NB4 (cell line): ENCODE results near the gene CAMK2D.

ENCODE experiments used
- DNase-seq: peaks from one replicate; pipeline ENCODE4 v3.0.0; 2010; ENCODE audit warnings: low read depth
- H3K4me3 ChIP-seq: one replicate; pipeline ENCODE4 v1.5.1; 2011; ENCODE audit warnings: mild to moderate bottlenecking, low read depth, low read length, moderate library complexity
- MYC ChIP-seq: IDR thresholded peaks from 2 replicates; pipeline ENCODE4 v1.6.1; 2011; ENCODE audit warnings: low read depth, low read length
- POLR2A ChIP-seq: IDR thresholded peaks from 2 replicates; pipeline ENCODE4 v1.6.1; 2011; ENCODE audit warnings: mild to moderate bottlenecking; ENCODE audit not compliant: insufficient read length; ENCODE audit errors: extremely low read depth
- TF ChIP-seq, protein P1 (sequence below): IDR thresholded peaks from one replicate; pipeline ENCODE4 v1.5.1; 2012; ENCODE audit warnings: low read depth, low read length
- TF ChIP-seq, protein P2 (sequence below): IDR thresholded peaks from 2 replicates; pipeline ENCODE4 v1.6.1; 2011; ENCODE audit warnings: low read depth, low read length

CAMK2D gene

DNA sequence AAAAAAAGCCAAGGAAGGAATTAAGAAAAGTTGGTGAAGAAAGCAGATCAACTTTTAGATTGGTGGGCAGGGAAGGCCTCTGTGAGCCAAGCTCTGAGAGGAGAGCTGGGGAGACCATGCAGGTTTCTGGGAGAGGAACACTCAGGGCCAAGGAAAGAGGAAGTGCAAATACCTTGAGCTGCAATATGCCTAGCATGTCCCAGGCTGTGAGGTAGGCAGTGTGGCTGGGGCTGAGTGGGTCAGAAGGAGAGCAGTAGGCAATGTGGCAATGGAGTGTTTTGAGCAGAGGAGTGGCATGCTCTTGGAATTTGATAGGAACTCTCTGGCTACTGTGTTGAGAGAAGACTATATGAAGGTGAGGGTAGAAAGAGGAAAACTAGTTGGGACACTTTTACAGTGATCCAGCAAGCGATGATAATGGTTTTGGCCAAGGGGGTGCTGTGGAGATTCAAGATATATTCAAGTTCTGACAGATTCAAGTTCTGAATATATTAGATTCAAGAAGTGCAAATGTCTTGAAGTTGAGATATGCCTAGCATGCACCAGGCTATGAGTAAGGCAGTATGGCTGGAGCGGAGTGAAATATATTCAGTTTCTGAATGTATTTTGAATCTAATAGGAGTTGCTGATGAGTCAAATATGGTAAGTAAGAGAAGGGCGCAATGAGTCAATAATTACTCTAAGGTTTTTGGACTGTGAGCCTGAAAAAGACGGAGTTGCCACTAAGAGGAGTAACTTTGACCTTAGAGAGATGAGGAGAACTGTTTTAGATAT lies 172.5 kb downstream of the CAMK2D start:
- TF ChIP-seq MYC (no peak), POLR2A (no peak)
- TF ChIP-seq, protein P1, sequence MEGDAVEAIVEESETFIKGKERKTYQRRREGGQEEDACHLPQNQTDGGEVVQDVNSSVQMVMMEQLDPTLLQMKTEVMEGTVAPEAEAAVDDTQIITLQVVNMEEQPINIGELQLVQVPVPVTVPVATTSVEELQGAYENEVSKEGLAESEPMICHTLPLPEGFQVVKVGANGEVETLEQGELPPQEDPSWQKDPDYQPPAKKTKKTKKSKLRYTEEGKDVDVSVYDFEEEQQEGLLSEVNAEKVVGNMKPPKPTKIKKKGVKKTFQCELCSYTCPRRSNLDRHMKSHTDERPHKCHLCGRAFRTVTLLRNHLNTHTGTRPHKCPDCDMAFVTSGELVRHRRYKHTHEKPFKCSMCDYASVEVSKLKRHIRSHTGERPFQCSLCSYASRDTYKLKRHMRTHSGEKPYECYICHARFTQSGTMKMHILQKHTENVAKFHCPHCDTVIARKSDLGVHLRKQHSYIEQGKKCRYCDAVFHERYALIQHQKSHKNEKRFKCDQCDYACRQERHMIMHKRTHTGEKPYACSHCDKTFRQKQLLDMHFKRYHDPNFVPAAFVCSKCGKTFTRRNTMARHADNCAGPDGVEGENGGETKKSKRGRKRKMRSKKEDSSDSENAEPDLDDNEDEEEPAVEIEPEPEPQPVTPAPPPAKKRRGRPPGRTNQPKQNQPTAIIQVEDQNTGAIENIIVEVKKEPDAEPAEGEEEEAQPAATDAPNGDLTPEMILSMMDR, result no peak
- TF ChIP-seq, protein P2, sequence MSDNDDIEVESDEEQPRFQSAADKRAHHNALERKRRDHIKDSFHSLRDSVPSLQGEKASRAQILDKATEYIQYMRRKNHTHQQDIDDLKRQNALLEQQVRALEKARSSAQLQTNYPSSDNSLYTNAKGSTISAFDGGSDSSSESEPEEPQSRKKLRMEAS, result no peak
- DNase-seq, result peak; percentile 34
- no peak overlapping the region for H3K4me3 ChIP-seq

DNA sequence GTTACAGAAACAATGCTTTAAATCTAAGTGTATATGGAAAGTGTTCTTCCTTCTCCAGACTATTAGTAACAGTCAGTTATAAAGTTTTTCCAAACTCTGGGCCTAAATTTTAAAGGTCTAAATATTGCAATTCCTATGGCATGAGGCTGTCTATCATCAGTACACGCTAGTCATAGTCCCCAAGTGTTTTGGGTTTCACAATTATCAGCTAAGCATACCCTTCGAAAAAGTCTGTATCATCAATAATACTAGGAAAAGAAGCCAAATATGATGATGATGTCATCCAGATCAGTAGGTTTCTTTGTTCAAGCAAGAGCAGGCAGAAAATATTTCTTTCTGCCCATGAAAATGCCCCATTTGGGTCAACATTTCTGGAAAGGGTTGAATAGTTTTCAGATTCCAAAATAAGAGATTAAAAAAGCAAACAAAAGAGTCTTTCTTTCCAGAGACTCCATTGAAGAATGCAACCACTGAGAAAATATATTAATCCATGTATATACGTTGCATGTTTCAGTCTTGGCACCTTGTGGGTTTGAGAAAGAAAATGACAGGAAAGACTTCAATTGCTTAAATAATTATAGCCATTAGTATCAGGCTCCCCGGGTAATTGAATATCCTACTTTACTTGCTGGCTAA lies 173.8 kb downstream of the CAMK2D start:
- no peak for DNase-seq
- no peak overlapping the region for H3K4me3 ChIP-seq
- TF ChIP-seq, protein P2, result no peak
- no peak for TF ChIP-seq POLR2A
- TF ChIP-seq MYC, result no peak
- TF ChIP-seq, protein P1, result no peak

DNA sequence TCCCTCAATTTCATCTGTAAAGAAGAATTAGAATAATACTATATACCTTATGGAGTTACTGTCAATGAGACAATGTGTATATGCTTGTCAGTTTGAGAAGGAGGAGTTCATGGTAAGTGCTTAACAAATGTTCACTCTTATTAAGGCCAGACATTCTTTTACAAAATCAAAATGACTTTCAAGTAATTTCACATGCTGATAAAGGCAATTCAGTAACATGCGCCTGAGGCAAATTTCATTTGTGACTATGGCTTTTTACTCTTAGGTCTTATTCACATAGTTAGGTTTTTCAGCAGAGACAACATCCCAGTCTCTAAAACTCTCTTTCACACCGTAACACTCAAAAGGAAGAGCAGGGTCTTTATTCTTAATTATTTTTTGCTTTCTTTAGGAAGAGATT lies 174.4 kb downstream of the CAMK2D start:
- H3K4me3 ChIP-seq, result no peak overlapping the region
- TF ChIP-seq, protein P1, result no peak
- TF ChIP-seq POLR2A, result no peak
- TF ChIP-seq, protein P2, result no peak
- no peak for TF ChIP-seq MYC
- no peak for DNase-seq

DNA sequence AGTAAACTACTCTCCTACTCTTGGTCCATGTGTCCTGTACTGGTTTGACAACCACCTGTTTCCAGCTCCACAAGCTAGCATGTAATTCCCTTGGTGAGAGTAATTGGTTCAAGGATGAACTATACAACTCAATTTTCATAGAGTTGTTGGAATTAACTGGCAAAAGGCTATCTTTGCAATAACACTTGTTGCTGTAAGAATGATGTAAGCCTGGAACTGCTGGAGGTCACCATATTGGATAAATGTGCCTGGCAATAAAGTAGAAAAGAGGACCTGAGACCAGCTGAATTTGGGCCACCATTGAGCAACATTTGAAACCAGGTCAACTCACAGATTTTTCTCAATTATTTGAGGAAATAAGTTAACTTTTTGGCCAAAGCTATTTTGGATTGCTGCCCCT lies 175.5 kb downstream of the CAMK2D start:
- no peak overlapping the region for H3K4me3 ChIP-seq
- no peak for DNase-seq
- TF ChIP-seq, protein P2, result no peak
- TF ChIP-seq MYC, result no peak
- TF ChIP-seq, protein P1, result no peak
- TF ChIP-seq POLR2A, result no peak

DNA sequence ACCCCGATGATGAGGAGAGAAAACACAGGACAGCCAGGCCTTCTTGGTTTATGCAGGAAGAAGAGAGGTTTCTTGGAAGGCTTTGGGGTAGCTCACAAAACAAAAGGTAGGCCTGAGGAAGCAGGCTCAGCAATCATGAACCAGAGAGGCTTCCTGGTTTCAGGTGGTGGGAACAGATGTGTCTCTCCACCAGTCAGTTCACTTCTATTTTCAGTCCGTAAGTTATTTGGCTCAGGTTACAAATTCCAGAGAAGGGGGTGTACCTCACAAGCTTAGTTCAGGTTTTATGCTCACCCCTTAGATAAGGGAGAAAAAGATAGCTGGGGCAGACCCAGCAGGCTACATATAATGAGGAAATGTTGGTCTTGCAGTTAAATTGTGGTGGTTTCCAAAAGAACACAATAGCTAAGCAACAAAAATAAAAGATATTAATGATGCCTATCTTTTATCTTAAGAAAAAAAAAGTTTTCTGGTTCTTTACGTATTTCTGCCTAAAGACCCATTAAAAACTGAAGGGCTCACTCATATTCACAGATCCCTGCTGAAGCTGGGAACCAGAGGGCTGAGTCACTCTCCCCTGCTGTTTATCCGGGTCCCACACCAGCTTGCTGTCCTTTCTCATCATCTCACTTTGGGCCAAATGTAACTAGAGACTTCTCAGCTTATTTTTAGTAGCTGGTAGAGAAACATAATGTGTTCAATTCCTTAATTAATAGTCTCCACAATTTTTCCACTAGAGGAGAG lies 177.0 kb downstream of the CAMK2D start:
- no peak overlapping the region for H3K4me3 ChIP-seq
- TF ChIP-seq, protein P1, result no peak
- TF ChIP-seq, protein P2, result no peak
- TF ChIP-seq POLR2A, result no peak
- no peak for TF ChIP-seq MYC
- DNase-seq, result peak; percentile 9
